BE2C (cell line): ENCODE data around the gene BCKDHB.

Source experiments
- DNase-seq: peaks from one replicate; pipeline ENCODE4 v3.0.0-alpha.2; 2020
- H3K27me3 ChIP-seq: fragments of 250-450 bp; sonication (Bioruptor Pico); 2 replicates; pipeline ENCODE4 v1.5.1; 2020; ENCODE audit warnings: mild to moderate bottlenecking
- H3K36me3 ChIP-seq: fragments of 250-450 bp; sonication (Bioruptor Pico); 2 replicates; pipeline ENCODE4 v1.5.1; 2020; ENCODE audit warnings: mild to moderate bottlenecking
- H3K4me1 ChIP-seq: fragments of 250-450 bp; sonication (Bioruptor Pico); 2 replicates; pipeline ENCODE4 v1.5.1; 2020
- H3K4me3 ChIP-seq: 2 replicates; pipeline ENCODE4 v1.5.1; 2011; ENCODE audit warnings: low read depth, low read length
- H3K9me3 ChIP-seq: fragments of 250-450 bp; sonication (Bioruptor Pico); 2 replicates; pipeline ENCODE4 v1.5.1; 2020
- TF ChIP-seq, protein P1 (sequence below): IDR thresholded peaks from 2 replicates; pipeline ENCODE4 v1.5.1; 2012; ENCODE audit warnings: mild to moderate bottlenecking, low read depth, low read length

Gene BCKDHB

DNA sequence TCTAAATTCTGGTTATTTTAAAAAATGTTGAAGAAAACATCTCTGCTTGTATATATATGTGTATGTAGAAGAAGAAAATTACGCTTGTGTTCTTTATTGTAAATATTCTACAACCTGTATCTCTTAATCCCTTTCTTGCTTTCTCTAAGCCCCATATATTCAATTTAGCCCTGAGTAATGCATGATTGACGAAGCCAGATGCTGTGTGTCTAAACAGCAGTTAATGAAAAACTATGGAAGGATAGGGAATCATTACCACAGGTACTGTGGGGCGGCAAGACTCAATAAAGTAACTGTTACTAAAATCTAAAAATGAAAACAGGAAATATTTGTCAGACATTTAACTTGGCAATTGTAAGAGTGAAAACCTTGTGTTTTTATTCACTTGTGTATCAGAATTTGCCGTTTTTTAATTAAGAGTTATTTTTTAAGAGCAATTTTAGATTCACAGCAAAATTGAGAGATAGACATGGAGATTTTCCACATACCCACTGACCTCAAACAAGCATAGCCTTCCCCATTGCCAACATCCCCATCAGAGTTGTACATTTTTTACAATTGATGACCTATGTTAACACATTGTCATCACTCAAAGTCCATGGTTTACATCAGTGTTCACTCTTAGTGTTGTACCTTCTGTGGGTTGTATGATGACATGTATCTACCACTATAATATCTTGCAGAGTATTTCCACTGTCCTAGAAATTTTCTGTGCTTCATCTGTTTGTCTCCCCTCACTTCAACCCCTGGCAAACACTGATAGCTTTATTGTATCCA is 76.7 kb downstream of the BCKDHB start:
- H3K27me3 ChIP-seq = no peaks in the 10 kb centered on the region
- no peak overlapping the region for H3K4me3 ChIP-seq
- TF ChIP-seq, protein P1, sequence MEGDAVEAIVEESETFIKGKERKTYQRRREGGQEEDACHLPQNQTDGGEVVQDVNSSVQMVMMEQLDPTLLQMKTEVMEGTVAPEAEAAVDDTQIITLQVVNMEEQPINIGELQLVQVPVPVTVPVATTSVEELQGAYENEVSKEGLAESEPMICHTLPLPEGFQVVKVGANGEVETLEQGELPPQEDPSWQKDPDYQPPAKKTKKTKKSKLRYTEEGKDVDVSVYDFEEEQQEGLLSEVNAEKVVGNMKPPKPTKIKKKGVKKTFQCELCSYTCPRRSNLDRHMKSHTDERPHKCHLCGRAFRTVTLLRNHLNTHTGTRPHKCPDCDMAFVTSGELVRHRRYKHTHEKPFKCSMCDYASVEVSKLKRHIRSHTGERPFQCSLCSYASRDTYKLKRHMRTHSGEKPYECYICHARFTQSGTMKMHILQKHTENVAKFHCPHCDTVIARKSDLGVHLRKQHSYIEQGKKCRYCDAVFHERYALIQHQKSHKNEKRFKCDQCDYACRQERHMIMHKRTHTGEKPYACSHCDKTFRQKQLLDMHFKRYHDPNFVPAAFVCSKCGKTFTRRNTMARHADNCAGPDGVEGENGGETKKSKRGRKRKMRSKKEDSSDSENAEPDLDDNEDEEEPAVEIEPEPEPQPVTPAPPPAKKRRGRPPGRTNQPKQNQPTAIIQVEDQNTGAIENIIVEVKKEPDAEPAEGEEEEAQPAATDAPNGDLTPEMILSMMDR = no peak
- no peak for DNase-seq
- no peaks in the 10 kb centered on the region for H3K4me1 ChIP-seq
- no peaks in the 10 kb centered on the region for H3K36me3 ChIP-seq
- H3K9me3 ChIP-seq = peaks cover 3% of the 10 kb centered on the region; the same call in 1 of the 2 replicates

DNA sequence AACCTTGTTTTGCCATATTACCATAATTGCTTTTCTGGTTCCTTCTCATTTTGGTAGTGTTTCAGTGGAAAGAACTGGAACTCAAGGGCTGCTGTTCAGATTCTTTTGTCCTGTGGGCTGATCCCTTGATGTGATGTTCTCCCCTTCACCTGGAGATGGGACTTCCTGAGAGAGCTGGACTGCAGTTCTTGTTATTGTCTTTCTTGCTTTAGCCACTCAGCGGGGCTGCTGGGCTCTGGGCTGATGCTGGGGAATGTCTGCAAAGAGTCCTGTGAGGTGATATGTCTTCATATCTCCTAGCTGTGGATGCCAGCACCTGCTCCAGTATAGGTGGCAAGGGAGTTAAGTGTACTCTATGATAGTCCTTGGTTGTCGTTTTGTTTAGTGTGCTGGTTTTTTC is 79.0 kb downstream of the BCKDHB start:
- H3K4me1 ChIP-seq = no peaks in the 10 kb centered on the region
- H3K9me3 ChIP-seq = peaks cover 3% of the 10 kb centered on the region; the same call in 1 of the 2 replicates
- no peak for DNase-seq
- H3K4me3 ChIP-seq = no peak overlapping the region
- TF ChIP-seq, protein P1 = no peak
- no peaks in the 10 kb centered on the region for H3K36me3 ChIP-seq
- no peaks in the 10 kb centered on the region for H3K27me3 ChIP-seq

DNA sequence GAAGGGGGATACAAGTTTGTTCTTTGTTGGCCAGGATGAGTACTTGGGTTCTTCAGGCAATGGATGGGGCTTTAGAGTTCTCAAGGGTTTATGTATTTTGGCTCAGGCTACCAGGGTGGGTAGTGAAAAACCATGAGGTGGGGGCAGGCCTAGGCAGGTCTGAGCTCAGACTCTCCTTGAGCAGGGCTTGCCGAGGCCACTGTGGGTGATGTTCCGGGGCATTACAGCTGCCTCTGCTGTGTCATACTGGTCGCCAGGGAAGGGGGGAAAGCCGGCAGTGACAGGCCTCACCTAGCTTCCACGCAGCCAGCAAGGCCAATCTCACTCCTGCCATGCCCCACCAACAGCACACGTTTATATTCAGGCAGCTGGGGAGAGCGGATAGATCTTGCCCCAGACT is 79.6 kb downstream of the BCKDHB start:
- TF ChIP-seq, protein P1 = no peak
- Histone ChIP-seq H3K4me3 (no peak overlapping the region), H3K36me3 (no peaks in the 10 kb centered on the region), H3K9me3 (peaks cover 3% of the 10 kb centered on the region; the same call in 1 of the 2 replicates), H3K4me1 (no peaks in the 10 kb centered on the region), H3K27me3 (no peaks in the 10 kb centered on the region)
- no peak for DNase-seq

DNA sequence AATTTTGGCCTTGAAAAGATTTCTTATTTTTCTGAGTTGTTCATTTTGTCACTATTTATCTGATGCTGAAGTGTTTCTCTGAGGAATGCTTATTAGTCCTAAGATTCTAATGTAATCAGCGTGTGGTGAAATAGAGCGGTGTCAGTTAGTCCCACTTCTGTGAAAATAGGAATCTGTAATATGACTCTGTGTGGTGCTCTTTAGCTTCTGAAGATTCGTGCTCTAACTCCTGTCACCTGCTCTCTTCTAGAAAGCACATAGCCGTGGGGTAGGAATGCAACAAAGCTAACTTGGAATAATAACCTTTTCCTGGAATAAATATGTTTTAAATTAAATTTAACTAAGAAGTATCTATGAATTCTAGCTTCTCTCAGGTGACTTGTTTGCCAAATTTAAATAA is 90.4 kb downstream of the BCKDHB start:
- H3K27me3 ChIP-seq = no peaks in the 10 kb centered on the region
- H3K36me3 ChIP-seq = no peaks in the 10 kb centered on the region; the same call in 1 of the 2 replicates
- no peak overlapping the region for H3K4me3 ChIP-seq
- TF ChIP-seq, protein P1 = no peak
- DNase-seq = no peak
- H3K9me3 ChIP-seq = no peaks in the 10 kb centered on the region
- no peaks in the 10 kb centered on the region; the same call in 1 of the 2 replicates for H3K4me1 ChIP-seq

DNA sequence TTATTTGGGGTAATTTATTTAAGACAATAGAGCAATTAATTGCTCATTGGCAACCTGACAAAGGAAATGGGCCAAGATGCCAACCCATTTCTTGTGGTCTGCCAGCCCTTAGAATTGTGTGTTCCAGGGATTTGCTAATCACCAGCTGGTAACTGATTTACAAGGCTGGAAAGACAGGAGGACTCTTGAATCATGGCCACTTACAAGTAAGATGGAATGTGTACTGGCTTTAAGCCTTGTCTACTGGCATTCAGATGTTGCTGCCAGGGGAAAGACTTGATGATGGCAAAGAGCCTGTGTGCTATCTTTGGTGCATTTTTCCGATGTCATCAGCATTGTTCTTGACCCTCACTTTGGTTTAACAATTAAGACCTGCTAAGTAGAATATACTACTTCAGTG is 91.0 kb downstream of the BCKDHB start:
- Histone ChIP-seq H3K9me3 (no peaks in the 10 kb centered on the region), H3K4me3 (no peak overlapping the region), H3K36me3 (no peaks in the 10 kb centered on the region; the same call in 1 of the 2 replicates), H3K27me3 (no peaks in the 10 kb centered on the region), H3K4me1 (no peaks in the 10 kb centered on the region; the same call in 1 of the 2 replicates)
- TF ChIP-seq, protein P1 = no peak
- DNase-seq = no peak

DNA sequence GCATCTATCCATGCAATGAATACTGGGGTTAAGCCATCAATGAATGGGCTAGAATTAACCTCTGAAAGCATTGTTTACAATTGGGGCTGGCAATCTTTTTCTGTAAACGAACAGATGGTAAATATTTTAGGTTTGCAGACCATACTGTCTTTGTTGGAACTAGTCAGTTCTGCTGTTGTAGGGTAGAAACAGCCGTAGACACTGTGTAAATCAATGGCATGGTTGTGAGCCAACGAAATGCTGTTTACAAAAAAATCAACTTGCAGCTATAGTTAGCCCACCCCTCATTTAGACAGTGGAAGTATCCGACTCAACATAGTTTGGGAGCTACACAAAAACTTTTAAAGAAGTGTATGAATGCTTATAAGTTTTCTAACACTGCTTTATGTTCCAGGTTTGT is 91.5 kb downstream of the BCKDHB start:
- Histone ChIP-seq H3K4me1 (no peaks in the 10 kb centered on the region; the same call in 1 of the 2 replicates), H3K27me3 (no peaks in the 10 kb centered on the region), H3K9me3 (no peaks in the 10 kb centered on the region), H3K36me3 (no peaks in the 10 kb centered on the region; the same call in 1 of the 2 replicates), H3K4me3 (no peak overlapping the region)
- TF ChIP-seq, protein P1 = no peak
- DNase-seq = no peak
